CD4-positive, alpha-beta memory T cell (primary cell): ENCODE results near the gene MEFV. TPM values are rescaled to one million over a fixed set of nuclear protein-coding genes. Genes with fewer than 3 reads are reported as not detected.
A peak's percentile ranks its signal among the peaks of the same experiment; 100 is the strongest.

Experiments used
- CTCF ChIA-PET: fragments of 350-600 bp; sonication (Branson Sonifier 250); formaldehyde crosslinking; loops from one replicate; lab custom pipeline; 2021; ENCODE audit warnings: inconsistent platforms; ENCODE audit not compliant: partially characterized antibody; lab: Charles Lee
- POLR2A ChIA-PET: fragments of 350-600 bp; sonication (Branson Sonifier 250); formaldehyde crosslinking; loops from one replicate; lab custom pipeline; 2021; ENCODE audit not compliant: partially characterized antibody; lab: Charles Lee
- DNase-seq, 5 donors: peaks; one replicate each; pipeline versions ENCODE4 v3.0.0 to v3.0.0-alpha.2; 2020 to 2022; ENCODE audit warnings: mixed read lengths in 1 of 5
- H3K27ac ChIP-seq: one replicate; pipeline ENCODE4 v1.7.0; 2013; ENCODE audit warnings: low read depth, low read length
- H3K27me3 ChIP-seq: 2 replicates; pipeline ENCODE4 v1.7.0; 2013; ENCODE audit warnings: mild to moderate bottlenecking, low read length, moderate library complexity; ENCODE audit not compliant: insufficient read depth
- H3K36me3 ChIP-seq: 2 replicates; pipeline ENCODE4 v1.7.0; 2013; ENCODE audit warnings: mild to moderate bottlenecking, low read length, moderate library complexity; ENCODE audit not compliant: insufficient read depth
- H3K4me1 ChIP-seq: 2 replicates; pipeline ENCODE4 v1.7.0; 2013; ENCODE audit warnings: mild to moderate bottlenecking, low read length, moderate library complexity; ENCODE audit not compliant: insufficient read depth
- H3K4me3 ChIP-seq, 2 donors: one replicate each; pipeline ENCODE4 v1.7.0; 2013; ENCODE audit warnings: low read length in 2 of 2, mild to moderate bottlenecking in 1 of 2
- H3K9me3 ChIP-seq, 2 donors: one replicate each; pipeline ENCODE4 v1.7.0; 2013; ENCODE audit warnings: low read length in 2 of 2, control low read depth in 1 of 2; ENCODE audit not compliant: control insufficient read depth in 1 of 2
- H3K27ac Mint-ChIP-seq, 7 donors: one replicate each; pipeline ENCODE4 v1.8.0; 2020 to 2021; ENCODE audit warnings: mixed read lengths in 7 of 7, mild to moderate bottlenecking in 6 of 7, inconsistent platforms in 3 of 7, moderate library complexity in 3 of 7
- H3K27me3 Mint-ChIP-seq, 2 donors: one replicate each; pipeline ENCODE4 v1.8.0; 2020 to 2021; ENCODE audit warnings: mixed read lengths in 2 of 2
- H3K36me3 Mint-ChIP-seq, 2 donors: one replicate each; pipeline ENCODE4 v1.8.0; 2020 to 2021; ENCODE audit warnings: mixed read lengths in 2 of 2, inconsistent platforms in 1 of 2, mild to moderate bottlenecking in 1 of 2
- H3K4me1 Mint-ChIP-seq, 4 donors: one replicate each; pipeline ENCODE4 v1.8.0; 2020 to 2021; ENCODE audit warnings: mixed read lengths in 4 of 4, mild to moderate bottlenecking in 1 of 4
- H3K4me3 Mint-ChIP-seq, 8 donors: one replicate each; pipeline ENCODE4 v1.8.0; 2020 to 2021; ENCODE audit warnings: mixed read lengths in 8 of 8, mild to moderate bottlenecking in 7 of 8, moderate library complexity in 6 of 8, inconsistent platforms in 3 of 8
- H3K9me3 Mint-ChIP-seq, 8 donors: one replicate each; pipeline ENCODE4 v1.8.0; 2020 to 2021; ENCODE audit warnings: mixed read lengths in 8 of 8, mild to moderate bottlenecking in 5 of 8, inconsistent platforms in 3 of 8, moderate library complexity in 1 of 8
- intact Hi-C: fragments of 100-400 bp; cut with micrococcal nuclease; formaldehyde crosslinking; loops from one replicate; pipeline ENCODE4 v1.15.1; 2023
- polyA plus RNA-seq, 2 donors: library from polyadenylated mRNA; unstranded; fragments of 300-500 nt; fragmentation: Illumina TruSeq; gene quantifications; one replicate each; pipeline ENCODE4 v1.2.3, GENCODE V29; 2021
- total RNA-seq, 2 experiments: library from RNA; stranded (reverse); gene quantifications; one replicate each; pipeline ENCODE4 v1.2.3, GENCODE V29; 2021

The MEFV gene
- total and polyA plus RNA-seq, 4 experiments from 2014 or later = 0.05 to 0.42 (median 0.35) TPM; not detected in 1

GRCh38 chr16:3246002-3246401, 10.4 kb downstream of the MEFV start:
- H3K36me3 ChIP-seq = no peaks in the 10 kb centered on the region
- H3K9me3 Mint-ChIP-seq = peaks cover 0 to 3% (median 0%) of the 10 kb centered on the region in 8 donors
- H3K9me3 ChIP-seq = no peaks in the 10 kb centered on the region
- no peak overlapping the region for H3K4me3 ChIP-seq
- H3K36me3 Mint-ChIP-seq = no peaks in the 10 kb centered on the region
- no peak overlapping the region for H3K4me3 Mint-ChIP-seq
- no peaks in the 10 kb centered on the region for H3K27me3 ChIP-seq
- DNase-seq = no peak
- CTCF ChIA-PET = interaction anchor here (0.6 kb wide), 1 partner anchor 51 kb away, joined by 3 read pairs; no protein-coding TSS in a partner anchor
- no peaks in the 10 kb centered on the region for H3K4me1 ChIP-seq
- peak overlapping the region in 1 of 7 donors; percentile 13 for H3K27ac Mint-ChIP-seq
- H3K27me3 Mint-ChIP-seq = peaks cover 2 to 4% of the 10 kb centered on the region in 2 donors
- POLR2A ChIA-PET = no interaction called here
- intact Hi-C loops = no loop called here
- H3K27ac ChIP-seq = no peak overlapping the region
- H3K4me1 Mint-ChIP-seq = no peaks in the 10 kb centered on the region

GRCh38 chr16:3243882-3244281, 12.6 kb downstream of the MEFV start:
- Mint-ChIP-seq H3K4me3 (no peak overlapping the region), H3K27me3 (peaks cover 2 to 4% of the 10 kb centered on the region in 2 donors), H3K4me1 (no peaks in the 10 kb centered on the region), H3K27ac (no peak overlapping the region), H3K9me3 (peaks cover 0 to 3% (median 0%) of the 10 kb centered on the region in 8 donors), H3K36me3 (no peaks in the 10 kb centered on the region)
- DNase-seq = no peak
- H3K9me3 ChIP-seq = no peaks in the 10 kb centered on the region
- CTCF ChIA-PET = no interaction called here
- no peaks in the 10 kb centered on the region for H3K36me3 ChIP-seq
- no peak overlapping the region for H3K4me3 ChIP-seq
- no peaks in the 10 kb centered on the region for H3K27me3 ChIP-seq
- POLR2A ChIA-PET = no interaction called here
- H3K27ac ChIP-seq = no peak overlapping the region
- H3K4me1 ChIP-seq = no peaks in the 10 kb centered on the region
- intact Hi-C loops = no loop called here

GRCh38 chr16:3242709-3243108, 13.7 kb downstream of the MEFV start:
- no peak overlapping the region for H3K4me3 ChIP-seq
- intact Hi-C loops = no loop called here
- H3K4me1 ChIP-seq = no peaks in the 10 kb centered on the region
- Mint-ChIP-seq H3K4me1 (no peaks in the 10 kb centered on the region), H3K9me3 (peaks cover 0 to 3% (median 0%) of the 10 kb centered on the region in 8 donors), H3K4me3 (no peak overlapping the region), H3K36me3 (no peaks in the 10 kb centered on the region), H3K27ac (no peak overlapping the region), H3K27me3 (peaks cover 2 to 4% of the 10 kb centered on the region in 2 donors)
- H3K27me3 ChIP-seq = no peaks in the 10 kb centered on the region
- H3K36me3 ChIP-seq = no peaks in the 10 kb centered on the region
- DNase-seq = no peak
- no peaks in the 10 kb centered on the region for H3K9me3 ChIP-seq
- POLR2A ChIA-PET = no interaction called here
- no peak overlapping the region for H3K27ac ChIP-seq
- CTCF ChIA-PET = interaction anchor here (0.8 to 1.1 kb wide), 2 partner anchors 9 to 51 kb away, joined by 3 read pairs; no protein-coding TSS in a partner anchor

GRCh38 chr16:3241761-3242160, 14.7 kb downstream of the MEFV start:
- intact Hi-C loops = no loop called here
- no peak overlapping the region for H3K4me3 Mint-ChIP-seq
- H3K9me3 Mint-ChIP-seq = peaks cover 0 to 3% (median 0%) of the 10 kb centered on the region in 8 donors
- ChIA-PET POLR2A (no interaction called here), CTCF (interaction anchor here (1.1 kb wide), 1 partner anchor 52 kb away, joined by 3 read pairs; no protein-coding TSS in a partner anchor)
- Histone ChIP-seq H3K4me1 (peaks cover 4% of the 10 kb centered on the region), H3K27me3 (no peaks in the 10 kb centered on the region), H3K27ac (no peak overlapping the region), H3K9me3 (no peaks in the 10 kb centered on the region), H3K36me3 (no peaks in the 10 kb centered on the region), H3K4me3 (no peak overlapping the region)
- DNase-seq = no peak
- H3K27me3 Mint-ChIP-seq = peaks cover 2 to 4% of the 10 kb centered on the region in 2 donors
- no peaks in the 10 kb centered on the region for H3K36me3 Mint-ChIP-seq
- no peak overlapping the region for H3K27ac Mint-ChIP-seq
- H3K4me1 Mint-ChIP-seq = peaks cover 0 to 2% (median 0%) of the 10 kb centered on the region in 4 donors

- peak overlapping the region; percentile 80 to 94 (median 87) for H3K27ac Mint-ChIP-seq
- no peaks in the 10 kb centered on the region for H3K9me3 ChIP-seq
- no peaks in the 10 kb centered on the region for H3K27me3 Mint-ChIP-seq
- no peak overlapping the region for H3K27ac ChIP-seq
- H3K4me1 ChIP-seq = peaks cover 29% of the 10 kb centered on the region
- peak; percentile 44 to 83 (median 75) for DNase-seq
- ChIA-PET POLR2A (interaction anchor here (0.8 to 4.5 kb wide), 12 partner anchors 13 to 165 kb away, joined by 3 to 46 read pairs (median 10); partner anchors contain the start of genes OR1F1, TIGD7, ZNF174 and ZNF213), CTCF (interaction anchor here (1.2 to 1.4 kb wide), 2 partner anchors 20 to 165 kb away, joined by 3 read pairs; partner anchors contain the start of genes ZNF174 and ZSCAN32)
- H3K27me3 ChIP-seq = no peaks in the 10 kb centered on the region
- peaks cover 19% of the 10 kb centered on the region for H3K36me3 ChIP-seq
- H3K4me3 ChIP-seq = no peak overlapping the region
- peaks cover 0 to 14% (median 5%) of the 10 kb centered on the region in 8 donors for H3K9me3 Mint-ChIP-seq
- intact Hi-C loops = loop anchor here (1.0 to 2.0 kb wide), 6 partner anchors 21 to 165 kb away; partner anchors contain the start of genes TIGD7, ZNF174, ZNF75A and ZSCAN32
- peaks cover 28 to 34% of the 10 kb centered on the region in 2 donors for H3K36me3 Mint-ChIP-seq
- H3K4me3 Mint-ChIP-seq = peak overlapping the region; percentile 69 to 84 (median 80)
- peaks cover 13 to 41% (median 23%) of the 10 kb centered on the region in 4 donors for H3K4me1 Mint-ChIP-seq
Measured at GRCh38 chr16:3235856-3236669, 20.4 kb downstream of the MEFV start.

GRCh38 chr16:3234857-3235561, 21.4 kb downstream of the MEFV start, which contains the start of gene ZNF200:
ZNF200 (minus strand) TSS chr16:3235158; CDS start chr16:3233755, 1,403 bp downstream.
- DNase-seq = peak; percentile 92 to 96 (median 95)
- no peaks in the 10 kb centered on the region for H3K27me3 ChIP-seq
- H3K4me3 Mint-ChIP-seq = peak within 1 kb of the TSS; percentile 93 to 98 (median 96)
- H3K36me3 ChIP-seq = peaks cover 30% of the 10 kb centered on the region
- peak within 1 kb of the TSS; percentile 96 to 99 (median 98) for H3K27ac Mint-ChIP-seq
- peak within 1 kb of the TSS; percentile 91 to 94 for H3K4me3 ChIP-seq
- intact Hi-C loops = loop anchor here (1.0 to 2.0 kb wide), 6 partner anchors 20 to 166 kb away; partner anchors contain the start of genes TIGD7, ZNF174, ZNF75A and ZSCAN32
- peaks cover 29% of the 10 kb centered on the region for H3K4me1 ChIP-seq
- peak within 1 kb of the TSS; percentile 88 for H3K27ac ChIP-seq
- CTCF ChIA-PET = interaction anchor here (1.4 kb wide), 2 partner anchors 9 to 166 kb away, joined by 3 to 6 read pairs; partner anchors contain the start of genes ZNF174 and ZSCAN32
- H3K27me3 Mint-ChIP-seq = no peaks in the 10 kb centered on the region
- peaks cover 39 to 45% of the 10 kb centered on the region in 2 donors for H3K36me3 Mint-ChIP-seq
- peaks cover 0 to 4% of the 10 kb centered on the region in 2 donors for H3K9me3 ChIP-seq
- H3K9me3 Mint-ChIP-seq = peaks cover 0 to 24% (median 14%) of the 10 kb centered on the region in 8 donors
- H3K4me1 Mint-ChIP-seq = peaks cover 17 to 41% (median 23%) of the 10 kb centered on the region in 4 donors
- POLR2A ChIA-PET = interaction anchor here (0.8 to 4.5 kb wide), 20 partner anchors 10 to 166 kb away, joined by 3 to 46 read pairs (median 5); partner anchors contain the start of genes OR1F1, TIGD7, ZNF174 and ZNF213
